Panc1 (cell line): Measurements from ENCODE around the gene WNT1. TPM values are rescaled to one million over a fixed set of nuclear protein-coding genes. Genes with fewer than 3 reads are reported as not detected.

Experiments used
- ATAC-seq: fragments of 200-7000 bp; cut with Tn5 transposase; 2 replicates; pipeline ENCODE4 v1.9.1; 2020; ENCODE audit warnings: mild to moderate bottlenecking, moderate library complexity
- BruUV-seq: library from RNA; stranded (reverse); fragments of 400-500 nt; replicated peaks from 2 replicates; lab custom pipeline; 2021; lab: Mats Ljungman, UMichigan
- CTCF ChIA-PET: fragments of 300-600 bp; sonication (Branson Sonifier 250); formaldehyde crosslinking; loops from one replicate; lab custom pipeline; 2022; ENCODE audit warnings: antibody characterized with exemption; lab: Charles Lee
- POLR2A ChIA-PET: fragments of 300-600 bp; sonication (Branson Sonifier 250); formaldehyde crosslinking; loops from one replicate; lab custom pipeline; 2022; ENCODE audit warnings: antibody characterized with exemption; lab: Charles Lee
- DNase-seq: peaks from one replicate; pipeline ENCODE4 v3.0.0-alpha.2; 2010; ENCODE audit warnings: low read depth, low spot score
- H3K27ac ChIP-seq: 2 replicates; pipeline ENCODE4 v1.5.1; 2011; ENCODE audit warnings: mild to moderate bottlenecking, low read length, inconsistent platforms
- H3K27me3 ChIP-seq: fragments of 200-500 bp; sonication (Bioruptor generic); 2 replicates; pipeline ENCODE4 v1.6.0; 2014; ENCODE audit warnings: low read length, inconsistent platforms; ENCODE audit not compliant: control insufficient read depth, insufficient read depth
- H3K36me3 ChIP-seq: fragments of 200-500 bp; sonication (Bioruptor generic); 2 replicates; pipeline ENCODE4 v1.5.1; 2014; ENCODE audit warnings: inconsistent platforms, mild to moderate bottlenecking, low read length, moderate library complexity; ENCODE audit not compliant: control insufficient read depth, insufficient read depth
- H3K4me1 ChIP-seq: 2 replicates; pipeline ENCODE4 v1.5.1; 2011; ENCODE audit warnings: inconsistent platforms, mild to moderate bottlenecking, low read length, moderate library complexity; ENCODE audit not compliant: control insufficient read depth, insufficient read depth
- H3K4me3 ChIP-seq, 2 experiments: 2 replicates each; pipeline ENCODE4 v1.5.1; 2011 to 2012; ENCODE audit warnings: low read depth in 2 of 2, low read length in 2 of 2, mild to moderate bottlenecking in 2 of 2, inconsistent platforms in 1 of 2, moderate library complexity in 1 of 2
- H3K9me3 ChIP-seq: fragments of 200-500 bp; sonication (Bioruptor generic); 2 replicates; pipeline ENCODE4 v1.5.1; 2014; ENCODE audit warnings: low read depth, mild to moderate bottlenecking, inconsistent platforms, low read length, moderate library complexity; ENCODE audit not compliant: control insufficient read depth, insufficient read depth
- CTCF ChIP-seq: fragments of 450-650 bp; IDR thresholded peaks from 2 replicates; pipeline ENCODE4 v1.5.1; 2017; ENCODE audit warnings: mild to moderate bottlenecking
- POLR2AphosphoS5 ChIP-seq: IDR thresholded peaks from 2 replicates; pipeline ENCODE4 v1.6.1; 2012; ENCODE audit warnings: mild to moderate bottlenecking, low read depth, low read length, moderate library complexity
- REST ChIP-seq, 2 experiments: IDR thresholded peaks; 2 replicates each; pipeline ENCODE4 v1.6.1; 2011 to 2012; ENCODE audit warnings: low read depth in 2 of 2, control low read depth in 1 of 2, low read length in 1 of 2, mild to moderate bottlenecking in 1 of 2, moderate library complexity in 1 of 2; ENCODE audit not compliant: insufficient read depth in 1 of 2
- SIN3A ChIP-seq: IDR thresholded peaks from 2 replicates; pipeline ENCODE4 v1.6.1; 2012; ENCODE audit warnings: low read depth, mild to moderate bottlenecking, low read length, moderate library complexity, borderline replicate concordance; ENCODE audit not compliant: insufficient read depth
- TCF7L2 ChIP-seq: IDR thresholded peaks from 2 replicates; pipeline ENCODE4 v1.6.1; 2011; ENCODE audit warnings: mild to moderate bottlenecking, low read depth, low read length, inconsistent platforms
- in situ Hi-C: cut with HindIII; loops from 2 replicates; pipeline ENCODE4 v1.10.0; 2016; ENCODE audit warnings: low sequenced_read_pairs, low pct_unique_long_range_greater_than_20kb
- intact Hi-C: fragments of 100-400 bp; cut with micrococcal nuclease; formaldehyde crosslinking; loops from one replicate; pipeline ENCODE4 v1.10.0; 2022; ENCODE audit not compliant: unreplicated experiment
- total RNA-seq: library from RNA; stranded (reverse); gene quantifications from one replicate; pipeline ENCODE4 v1.2.1, GENCODE V29; 2021; ENCODE audit not compliant: unreplicated experiment

Gene WNT1
- total RNA-seq, 1 experiment from 2014 or later, result not detected

GRCh38 chr12:48999371-49000131, 21.4 kb downstream of the WNT1 start, which contains the start of gene DDN:
DDN (minus strand) TSS chr12:48999375; CDS start chr12:48999287, 88 bp downstream.
- POLR2A ChIA-PET, result interaction anchor here (0.6 to 1.7 kb wide), 2 partner anchors 14 to 254 kb away, joined by 3 to 12 read pairs; no protein-coding TSS in a partner anchor
- no TSS peak for BruUV-seq
- peaks cover 12% of the 10 kb centered on the region for H3K4me1 ChIP-seq
- 0 out of 2 replicates have a peak, but pooled peaks cover 2% of the 10 kb centered on the region for H3K36me3 ChIP-seq
- intact Hi-C loops, result no loop called here
- DNase-seq, result no peak
- TF ChIP-seq SIN3A (no peak), REST (IDR thresholded peaks at IDR 0.05; ENCODE audit: insufficient read depth in 1 of 2, low read depth in 2 of 2, low read length in 1 of 2) (no peak), POLR2AphosphoS5 (no peak), TCF7L2 (no peak), CTCF (no peak)
- peak; percentile 54 for ATAC-seq
- H3K27me3 ChIP-seq, result no peaks in the 10 kb centered on the region
- CTCF ChIA-PET, result interaction anchor here (1.9 kb wide), 1 partner anchor 12 kb away, joined by 11 read pairs; no protein-coding TSS in a partner anchor
- in situ Hi-C loops, result no loop called here
- H3K9me3 ChIP-seq, result no peaks in the 10 kb centered on the region
- peak within 1 kb of the TSS; percentile 49 to 71 for H3K4me3 ChIP-seq
- H3K27ac ChIP-seq, result peak within 1 kb of the TSS; percentile 31; the same call in 1 of the 2 replicates

- peaks cover 12% of the 10 kb centered on the region for H3K4me1 ChIP-seq
- no TSS peak for BruUV-seq
Measured at GRCh38 chr12:49000346-49000745, 22.2 kb downstream of the WNT1 start.

More at GRCh38 chr12:49000346-49000745, 22.2 kb downstream of the WNT1 start:
- CTCF ChIA-PET, result no interaction called here
- Histone ChIP-seq H3K9me3 (no peaks in the 10 kb centered on the region), H3K36me3 (0 out of 2 replicates have a peak, but pooled peaks cover 2% of the 10 kb centered on the region), H3K4me3 (no peak overlapping the region), H3K27ac (no peak overlapping the region), H3K27me3 (no peaks in the 10 kb centered on the region)
- no peak for DNase-seq
- no peak for TF ChIP-seq SIN3A
- no peak for TF ChIP-seq TCF7L2
- no peak for TF ChIP-seq REST (IDR thresholded peaks at IDR 0.05; ENCODE audit: insufficient read depth in 1 of 2, low read depth in 2 of 2, low read length in 1 of 2)
- no peak for TF ChIP-seq POLR2AphosphoS5
- no peak for TF ChIP-seq CTCF
- ATAC-seq, result no peak
- in situ Hi-C loops, result no loop called here
- POLR2A ChIA-PET, result interaction anchor here (0.6 to 1.7 kb wide), 2 partner anchors 14 to 254 kb away, joined by 3 to 12 read pairs; no protein-coding TSS in a partner anchor
- intact Hi-C loops, result no loop called here
